Activated CD4-positive, alpha-beta T cell treated with anti-CD3 and anti-CD28 coated beads, Interleukin-2, amount 10 ng/mL, durations not matched to agents 24 days and 14 days (primary cell): ENCODE results near the gene ANK3. TPM values are rescaled to one million over a fixed set of nuclear protein-coding genes. Genes with fewer than 3 reads are reported as not detected.
"Not testable (repeated sequence)": the region's sequence is repeated elsewhere in the genome, so short reads cannot be mapped to it uniquely, and the experiment has no call there.

Experiments used
- DNase-seq: peaks from one replicate; pipeline ENCODE4 v3.0.0; 2022
- H3K27ac Mint-ChIP-seq: one replicate; pipeline ENCODE4 v1.8.0; 2022; ENCODE audit warnings: mild to moderate bottlenecking, mixed read lengths
- H3K27me3 Mint-ChIP-seq: one replicate; pipeline ENCODE4 v1.8.0; 2022; ENCODE audit warnings: mixed read lengths
- H3K36me3 Mint-ChIP-seq: one replicate; pipeline ENCODE4 v1.8.0; 2022; ENCODE audit warnings: low read depth, mild to moderate bottlenecking, mixed read lengths
- H3K4me1 Mint-ChIP-seq: one replicate; pipeline ENCODE4 v1.8.0; 2021; ENCODE audit warnings: mixed read lengths
- H3K4me3 Mint-ChIP-seq: one replicate; pipeline ENCODE4 v1.8.0; 2022; ENCODE audit warnings: mild to moderate bottlenecking, moderate library complexity, mixed read lengths
- H3K9me3 Mint-ChIP-seq: one replicate; pipeline ENCODE4 v1.8.0; 2021; ENCODE audit warnings: mixed read lengths
- intact Hi-C: fragments of 100-400 bp; cut with micrococcal nuclease; formaldehyde crosslinking; loops from one replicate; pipeline ENCODE4 v1.15.1; 2023
- total RNA-seq: library from RNA; stranded (reverse); gene quantifications from 2 replicates; pipeline ENCODE4 v1.2.3, GENCODE V29; 2022

The ANK3 gene
- total RNA-seq, 1 donor from 2014 or later = 23.5 TPM

GRCh38 chr10:60292536-60292935 lies 97.1 kb downstream of the ANK3 start:
- H3K27ac Mint-ChIP-seq, intact Hi-C loops, H3K9me3 Mint-ChIP-seq: not testable (repeated sequence)

GRCh38 chr10:60291344-60291930 lies 98.2 kb downstream of the ANK3 start:
- H3K27ac Mint-ChIP-seq = no peak overlapping the region
- intact Hi-C loops = no loop called here
- no peak overlapping the region for H3K4me3 Mint-ChIP-seq
- DNase-seq = no peak
- peaks cover 2% of the 10 kb centered on the region for H3K4me1 Mint-ChIP-seq
- H3K27me3 Mint-ChIP-seq = no peaks in the 10 kb centered on the region
- H3K36me3 Mint-ChIP-seq = no peaks in the 10 kb centered on the region
- H3K9me3 Mint-ChIP-seq = no peaks in the 10 kb centered on the region

More at GRCh38 chr10:60292536-60292935, 97.1 kb downstream of the ANK3 start:
- not testable (repeated sequence) for H3K4me3 Mint-ChIP-seq, DNase-seq, H3K36me3 Mint-ChIP-seq, H3K4me1 Mint-ChIP-seq, H3K27me3 Mint-ChIP-seq

- Mint-ChIP-seq H3K27me3 (no peaks in the 10 kb centered on the region), H3K4me1 (peaks cover 3% of the 10 kb centered on the region), H3K9me3 (no peaks in the 10 kb centered on the region), H3K36me3 (no peaks in the 10 kb centered on the region), H3K27ac (no peak overlapping the region), H3K4me3 (no peak overlapping the region)
- DNase-seq = no peak
- intact Hi-C loops = no loop called here
These were observed 99.1 kb downstream of the ANK3 start for GRCh38 chr10:60290558-60290957.

GRCh38 chr10:60289800-60290199 lies 99.9 kb downstream of the ANK3 start:
- Mint-ChIP-seq H3K27me3 (no peaks in the 10 kb centered on the region), H3K36me3 (no peaks in the 10 kb centered on the region), H3K4me1 (peaks cover 6% of the 10 kb centered on the region), H3K4me3 (no peak overlapping the region), H3K27ac (no peak overlapping the region), H3K9me3 (no peaks in the 10 kb centered on the region)
- intact Hi-C loops = no loop called here
- no peak for DNase-seq

GRCh38 chr10:60288256-60288655 lies 101.4 kb downstream of the ANK3 start:
- Mint-ChIP-seq H3K27ac (no peak overlapping the region), H3K4me1 (peaks cover 6% of the 10 kb centered on the region), H3K36me3 (no peaks in the 10 kb centered on the region), H3K27me3 (no peaks in the 10 kb centered on the region), H3K4me3 (no peak overlapping the region), H3K9me3 (no peaks in the 10 kb centered on the region)
- intact Hi-C loops = no loop called here
- DNase-seq = no peak

- H3K4me3 Mint-ChIP-seq = no peak overlapping the region
- H3K27me3 Mint-ChIP-seq = no peaks in the 10 kb centered on the region
- intact Hi-C loops = no loop called here
- no peaks in the 10 kb centered on the region for H3K9me3 Mint-ChIP-seq
- peaks cover 3% of the 10 kb centered on the region for H3K4me1 Mint-ChIP-seq
- no peak for DNase-seq
- H3K27ac Mint-ChIP-seq = no peak overlapping the region
- no peaks in the 10 kb centered on the region for H3K36me3 Mint-ChIP-seq
These were observed 103.1 kb downstream of the ANK3 start for GRCh38 chr10:60286559-60286958.

GRCh38 chr10:60283397-60283796 lies 106.3 kb downstream of the ANK3 start:
- intact Hi-C loops = no loop called here
- Mint-ChIP-seq H3K36me3 (peaks cover 7% of the 10 kb centered on the region), H3K9me3 (no peaks in the 10 kb centered on the region), H3K4me3 (no peak overlapping the region), H3K4me1 (peaks cover 3% of the 10 kb centered on the region), H3K27ac (no peak overlapping the region), H3K27me3 (no peaks in the 10 kb centered on the region)
- no peak for DNase-seq

- no peaks in the 10 kb centered on the region for H3K27me3 Mint-ChIP-seq
- H3K36me3 Mint-ChIP-seq = peaks cover 9% of the 10 kb centered on the region
- no peak overlapping the region for H3K27ac Mint-ChIP-seq
- H3K4me3 Mint-ChIP-seq = no peak overlapping the region
- intact Hi-C loops = no loop called here
- no peak for DNase-seq
- peaks cover 3% of the 10 kb centered on the region for H3K4me1 Mint-ChIP-seq
- no peaks in the 10 kb centered on the region for H3K9me3 Mint-ChIP-seq
These were observed 106.8 kb downstream of the ANK3 start for GRCh38 chr10:60282771-60283353.

- intact Hi-C loops = no loop called here
- no peaks in the 10 kb centered on the region for H3K9me3 Mint-ChIP-seq
- DNase-seq = no peak
- H3K4me3 Mint-ChIP-seq = no peak overlapping the region
- no peak overlapping the region for H3K27ac Mint-ChIP-seq
- H3K4me1 Mint-ChIP-seq = peaks cover 3% of the 10 kb centered on the region
- H3K27me3 Mint-ChIP-seq = no peaks in the 10 kb centered on the region
- H3K36me3 Mint-ChIP-seq = peaks cover 15% of the 10 kb centered on the region
These were observed 107.8 kb downstream of the ANK3 start for GRCh38 chr10:60281792-60282353.

- Mint-ChIP-seq H3K27me3 (no peaks in the 10 kb centered on the region), H3K36me3 (peaks cover 17% of the 10 kb centered on the region), H3K9me3 (no peaks in the 10 kb centered on the region), H3K4me1 (peaks cover 3% of the 10 kb centered on the region), H3K4me3 (no peak overlapping the region), H3K27ac (no peak overlapping the region)
- intact Hi-C loops = no loop called here
- DNase-seq = no peak
These were observed 108.3 kb downstream of the ANK3 start for GRCh38 chr10:60281331-60281730.

- H3K27me3 Mint-ChIP-seq = no peaks in the 10 kb centered on the region
- H3K36me3 Mint-ChIP-seq = peaks cover 17% of the 10 kb centered on the region
- no peak overlapping the region for H3K4me3 Mint-ChIP-seq
- intact Hi-C loops = no loop called here
- DNase-seq = no peak
- no peak overlapping the region for H3K27ac Mint-ChIP-seq
- no peaks in the 10 kb centered on the region for H3K9me3 Mint-ChIP-seq
- peaks cover 2% of the 10 kb centered on the region for H3K4me1 Mint-ChIP-seq
These were observed 109.2 kb downstream of the ANK3 start for GRCh38 chr10:60280475-60280874.

- no peaks in the 10 kb centered on the region for H3K9me3 Mint-ChIP-seq
- H3K36me3 Mint-ChIP-seq = peaks cover 27% of the 10 kb centered on the region
- no peaks in the 10 kb centered on the region for H3K4me1 Mint-ChIP-seq
- no peaks in the 10 kb centered on the region for H3K27me3 Mint-ChIP-seq
- intact Hi-C loops = no loop called here
- no peak overlapping the region for H3K4me3 Mint-ChIP-seq
- no peak for DNase-seq
- H3K27ac Mint-ChIP-seq = no peak overlapping the region
These were observed 112.0 kb downstream of the ANK3 start for GRCh38 chr10:60277656-60278055.

GRCh38 chr10:60276232-60276631 lies 113.4 kb downstream of the ANK3 start:
- H3K4me3 Mint-ChIP-seq = no peak overlapping the region
- H3K36me3 Mint-ChIP-seq = peaks cover 27% of the 10 kb centered on the region
- intact Hi-C loops = no loop called here
- no peaks in the 10 kb centered on the region for H3K9me3 Mint-ChIP-seq
- no peak overlapping the region for H3K27ac Mint-ChIP-seq
- no peaks in the 10 kb centered on the region for H3K4me1 Mint-ChIP-seq
- no peak for DNase-seq
- no peaks in the 10 kb centered on the region for H3K27me3 Mint-ChIP-seq

- no peak overlapping the region for H3K4me3 Mint-ChIP-seq
- H3K36me3 Mint-ChIP-seq = peaks cover 10% of the 10 kb centered on the region
- H3K4me1 Mint-ChIP-seq = no peaks in the 10 kb centered on the region
- intact Hi-C loops = no loop called here
- H3K27ac Mint-ChIP-seq = no peak overlapping the region
- no peaks in the 10 kb centered on the region for H3K9me3 Mint-ChIP-seq
- H3K27me3 Mint-ChIP-seq = no peaks in the 10 kb centered on the region
- DNase-seq = no peak
These were observed 118.2 kb downstream of the ANK3 start for GRCh38 chr10:60271319-60272040.
